GM18508 (cell line): ENCODE measurements around the gene LYPLAL1.
"Not testable (repeated sequence)": the region's sequence is repeated elsewhere in the genome, so short reads cannot be mapped to it uniquely, and the experiment has no call there.

Source experiments
- ATAC-seq: cut with Tn5 transposase; IDR thresholded peaks from one replicate; pipeline ENCODE4 v1.9.1; 2021; ENCODE audit warnings: moderate number of reproducible peaks; ENCODE audit not compliant: insufficient read depth, unreplicated experiment

LYPLAL1 gene

DNA sequence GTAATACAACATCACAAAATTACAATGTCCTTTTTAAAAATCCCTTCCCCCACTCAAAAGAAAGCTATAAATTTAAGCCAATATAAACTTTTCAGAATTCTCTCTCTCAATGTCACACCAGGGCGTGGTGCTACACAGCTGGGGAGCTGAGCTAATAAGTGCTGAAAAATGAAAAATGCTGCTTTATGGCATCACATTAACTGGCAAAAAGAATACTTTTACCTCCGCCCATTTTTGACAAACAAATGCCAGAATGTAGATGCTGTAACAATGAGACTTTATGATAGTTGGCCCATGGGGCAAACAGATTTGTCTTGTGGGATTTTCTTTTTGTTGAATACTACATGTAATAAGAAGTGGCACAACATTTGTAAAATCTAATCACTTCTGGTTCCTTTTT, 12.7 kb upstream of the LYPLAL1 start:
- ATAC-seq, result no peak

DNA sequence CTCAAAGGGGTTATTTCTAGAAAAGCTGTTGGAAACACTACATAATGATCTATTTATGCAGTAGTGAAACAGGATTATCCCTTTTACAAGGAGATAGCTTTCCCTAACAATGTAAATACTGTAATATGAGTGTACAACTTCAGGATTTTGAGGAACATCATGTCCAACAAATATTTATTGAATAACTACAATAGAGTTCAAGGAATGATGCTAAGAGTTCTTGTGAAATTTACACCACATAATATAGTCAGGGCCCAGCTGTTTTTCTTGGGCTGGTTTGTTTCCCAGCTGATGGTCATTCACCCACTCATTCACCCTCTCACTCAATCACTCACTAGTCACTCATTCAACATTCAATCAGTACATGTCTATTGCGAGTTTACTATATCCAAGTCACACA, 12.3 kb upstream of the LYPLAL1 start:
- ATAC-seq, result no peak

DNA sequence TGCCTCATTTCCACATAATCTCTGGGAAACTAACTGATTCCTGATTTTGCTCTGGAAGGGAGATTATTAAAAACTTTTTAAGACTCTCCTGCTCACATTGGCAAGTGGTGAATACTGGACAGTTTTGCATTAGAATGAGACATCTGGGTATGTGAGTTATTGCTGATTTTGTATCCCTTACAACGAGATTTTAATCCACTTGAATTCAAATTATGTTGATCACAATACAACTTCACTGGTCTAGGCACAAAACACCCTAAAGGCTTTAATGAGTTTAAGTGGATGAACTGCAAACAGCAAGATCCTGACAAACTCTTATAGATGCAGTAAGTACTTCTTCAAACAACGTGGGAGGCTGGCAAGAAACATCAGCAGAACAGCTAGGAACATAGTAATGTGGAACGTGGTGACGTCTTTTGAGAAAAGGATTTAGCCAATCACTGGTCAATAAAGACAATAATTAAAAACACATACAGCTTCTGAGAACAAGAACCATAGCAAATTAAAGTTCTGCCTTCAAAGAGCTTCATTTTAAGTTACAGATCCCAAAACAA, 10.2 kb upstream of the LYPLAL1 start:
- ATAC-seq, result no peak

DNA sequence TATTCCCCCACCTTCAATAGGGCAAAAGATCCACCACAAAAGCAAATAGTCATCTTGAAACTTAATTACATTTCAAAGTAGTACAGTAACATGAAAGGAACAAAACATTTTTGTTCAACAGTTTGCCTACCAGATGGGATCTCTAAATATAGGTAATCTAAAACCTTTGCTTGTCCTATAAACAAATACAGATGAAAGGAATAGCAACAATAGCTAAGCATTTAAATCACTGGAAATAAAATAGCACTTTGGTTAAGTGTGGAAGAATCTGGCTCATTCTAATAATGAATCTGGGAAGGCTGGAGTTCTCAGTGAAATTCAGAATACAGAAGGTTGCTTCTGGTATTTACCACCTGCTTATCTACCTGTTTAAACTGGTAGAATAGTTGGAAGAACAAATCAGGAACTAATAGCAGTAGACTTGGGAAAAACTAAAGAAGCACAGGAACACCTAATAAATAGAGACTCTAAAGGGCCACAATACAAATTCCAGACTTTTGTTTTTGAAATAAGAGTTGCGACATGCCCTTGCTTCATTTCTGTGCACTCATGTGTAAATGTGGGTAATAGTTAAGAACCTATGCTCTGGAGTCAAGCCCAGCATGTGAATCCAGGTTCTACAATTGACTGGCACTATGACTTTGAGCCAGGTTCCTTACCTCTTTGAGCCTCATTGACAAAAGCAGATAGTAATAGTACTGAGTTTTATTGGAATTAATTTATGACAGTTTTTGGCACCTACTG, 2.3 kb upstream of the LYPLAL1 start:
- ATAC-seq, result no peak

DNA sequence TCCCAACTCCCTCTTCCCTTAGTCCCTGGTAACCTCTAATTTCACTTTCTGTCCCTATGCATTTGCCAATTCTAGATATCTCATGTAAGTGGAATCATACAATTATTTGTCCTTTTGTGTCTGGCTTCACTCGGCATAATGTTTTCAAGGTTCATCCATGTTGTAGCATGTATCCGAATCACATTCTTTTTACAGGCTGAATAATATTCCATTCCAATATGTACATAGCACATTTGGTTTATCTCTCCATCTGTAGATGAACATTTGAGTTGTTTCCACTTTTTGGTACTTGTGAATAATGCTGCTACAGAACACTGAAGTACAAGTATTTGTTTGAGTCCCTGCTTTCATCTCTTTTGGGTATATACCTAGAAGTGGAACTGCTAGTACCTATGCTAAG, 857 bp upstream of the LYPLAL1 start:
- no peak for ATAC-seq

DNA sequence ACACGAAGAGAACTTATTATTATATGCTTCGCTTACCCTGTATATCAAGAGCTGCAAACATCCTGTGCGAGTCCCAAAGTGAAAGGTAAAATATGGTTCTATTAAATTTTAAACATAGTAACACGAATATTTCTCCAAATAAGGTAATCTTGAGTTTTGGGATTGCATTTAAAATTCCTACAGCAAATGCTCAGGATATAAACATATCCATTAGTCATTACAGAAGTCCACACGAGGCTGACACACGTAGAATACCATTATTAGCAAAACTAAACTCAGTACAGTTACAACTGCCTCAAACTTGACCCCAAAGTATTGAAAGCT, 282 bp upstream of the LYPLAL1 start:
- peak; percentile 44 for ATAC-seq

DNA sequence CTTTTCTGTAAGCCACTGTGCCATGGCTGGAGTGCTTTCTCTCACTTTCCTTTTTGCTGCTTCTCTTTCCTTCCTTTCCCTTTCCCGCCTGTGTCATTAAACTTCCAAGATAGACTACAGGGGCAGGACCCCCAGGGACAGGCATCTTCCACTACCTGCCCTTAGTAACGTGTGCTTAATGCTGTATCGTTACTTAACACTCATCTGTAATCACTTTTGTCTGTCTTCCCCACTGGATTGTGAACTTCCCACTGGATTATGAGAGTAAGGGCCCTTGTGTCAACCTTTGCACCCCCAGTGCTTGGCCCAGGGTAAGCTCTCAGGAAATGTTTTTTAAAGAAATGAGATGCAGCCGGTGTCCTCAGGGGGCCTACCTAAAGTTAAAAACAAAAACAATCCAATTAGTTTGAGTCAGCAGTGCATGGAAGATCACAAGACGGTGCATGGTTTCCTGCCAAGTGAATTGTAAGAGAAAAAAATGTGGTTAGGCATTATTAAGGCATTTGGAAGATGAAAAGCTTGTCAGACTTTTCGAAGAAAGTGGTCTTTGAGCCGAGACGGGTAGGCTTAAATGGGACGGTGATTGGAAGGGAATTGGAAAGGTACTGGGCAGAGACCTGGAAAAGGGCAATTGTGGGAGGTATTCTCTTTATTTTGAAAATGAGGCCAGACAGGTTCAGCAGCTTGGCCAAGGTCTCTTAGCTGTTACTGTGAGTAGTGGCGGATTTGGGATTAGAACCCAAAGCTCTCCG, 958 bp downstream of the LYPLAL1 start:
- no peak for ATAC-seq

DNA sequence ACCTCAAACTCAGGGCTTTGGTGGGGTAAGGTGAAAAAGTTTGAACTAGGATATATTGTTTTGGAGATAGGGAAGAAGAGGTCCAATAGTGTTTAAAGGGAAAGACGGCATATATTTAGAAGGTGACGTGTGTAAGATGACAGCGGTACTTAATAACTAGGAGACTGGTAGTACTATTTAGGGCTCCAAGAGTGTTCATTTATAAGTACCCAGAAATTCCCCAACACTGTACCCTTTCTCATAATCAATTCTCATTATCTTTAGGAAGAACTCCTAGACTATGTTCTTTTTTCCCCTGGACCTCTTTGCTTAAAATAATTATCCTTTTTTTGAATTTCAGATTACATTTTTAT, 1.5 kb downstream of the LYPLAL1 start:
- no peak for ATAC-seq

DNA sequence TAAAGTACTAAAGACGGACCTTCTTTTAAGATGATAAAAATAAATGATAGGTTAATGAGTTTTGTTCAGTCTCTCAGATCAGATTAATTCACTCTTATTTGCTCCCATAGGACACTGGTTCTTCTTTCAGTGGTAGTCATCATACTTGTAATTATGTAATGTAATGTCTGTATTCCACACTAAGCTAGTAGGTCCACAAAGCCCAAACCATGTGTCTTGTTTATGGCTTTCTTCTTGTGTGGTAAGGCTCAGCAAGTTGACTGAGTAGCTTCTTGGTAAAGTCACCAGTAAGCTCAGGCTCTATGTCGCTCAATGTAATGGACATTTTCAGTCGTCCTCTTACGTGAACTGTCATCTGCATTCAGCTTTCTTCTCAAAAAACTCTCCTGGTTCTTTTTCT, 2.5 kb downstream of the LYPLAL1 start:
- no peak for ATAC-seq

DNA sequence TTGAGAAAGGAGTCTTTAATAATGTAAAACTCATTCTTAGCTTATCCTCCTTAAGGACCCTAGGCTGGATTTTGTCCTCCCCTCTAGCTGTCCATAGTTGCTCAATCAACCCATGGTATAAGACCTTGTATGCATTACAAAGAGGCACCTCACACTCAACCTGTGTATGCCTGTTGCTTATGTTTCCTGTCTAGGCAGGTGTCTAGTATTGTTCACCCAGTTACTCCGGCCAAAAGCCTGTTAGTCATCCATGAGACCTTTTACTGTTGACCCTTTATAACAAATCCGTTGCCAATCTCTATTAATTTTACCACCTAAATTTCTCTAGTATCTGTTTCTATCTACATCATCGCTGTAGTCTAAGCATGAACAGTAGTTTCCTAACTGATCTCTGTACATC, 3.7 kb downstream of the LYPLAL1 start:
- ATAC-seq, result peak; percentile 27

DNA sequence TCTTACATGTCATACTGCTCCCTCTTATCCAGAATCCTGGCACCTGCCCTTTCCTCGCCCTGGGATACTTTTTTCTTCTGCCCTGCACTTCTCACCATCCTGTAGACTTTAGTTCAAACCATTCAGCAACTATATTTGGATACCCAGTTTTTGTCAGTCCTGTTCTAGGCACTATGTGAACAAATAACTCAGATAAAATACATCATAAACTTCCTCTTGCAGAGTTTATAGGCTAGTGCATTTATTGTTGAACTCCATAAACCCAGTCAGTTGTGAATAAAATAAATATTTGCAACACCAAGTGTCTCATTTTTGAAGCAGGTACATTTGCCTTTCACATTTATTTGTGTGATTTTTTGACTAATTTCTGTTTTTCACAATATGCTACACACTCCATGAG, 4.3 kb downstream of the LYPLAL1 start:
- ATAC-seq, result no peak

DNA sequence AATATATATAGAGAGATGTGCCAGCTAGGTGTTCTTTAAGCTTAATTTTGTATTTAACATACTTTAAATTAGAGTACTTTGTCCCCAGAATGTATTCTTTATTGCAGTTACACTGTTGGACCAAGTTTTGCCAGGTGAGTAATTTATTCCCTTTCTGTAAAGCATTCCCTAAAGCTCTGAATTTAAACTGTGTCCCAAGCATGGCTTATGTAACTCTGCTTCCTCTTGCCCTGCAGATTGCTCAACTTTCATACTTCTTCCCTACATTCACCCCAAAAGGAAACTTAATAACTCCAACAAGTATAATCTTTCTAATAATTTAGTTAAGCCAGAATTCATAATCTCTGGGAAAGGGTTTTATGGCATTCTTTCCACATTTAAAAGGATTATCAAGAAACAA, 5.6 kb downstream of the LYPLAL1 start:
- no peak for ATAC-seq

DNA sequence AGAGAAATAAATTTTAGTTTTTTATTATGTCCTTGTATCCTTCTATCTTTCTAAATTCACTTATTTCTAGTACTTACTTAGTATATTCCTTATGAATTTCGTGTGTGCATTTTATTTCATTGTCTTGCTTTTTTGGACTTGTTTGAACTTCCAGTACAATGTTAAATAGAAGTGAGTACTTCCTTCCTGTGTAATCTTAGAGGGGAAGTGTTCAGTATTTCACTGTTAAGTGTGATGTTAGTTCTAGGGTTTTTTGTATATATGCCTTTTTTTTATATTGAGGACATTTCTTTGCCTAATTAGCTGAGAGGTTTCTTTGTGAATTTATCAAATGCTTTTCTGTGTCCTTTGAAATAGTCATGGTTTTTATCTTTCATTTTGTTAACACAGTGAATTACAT, 10.7 kb downstream of the LYPLAL1 start:
- no peak for ATAC-seq

DNA sequence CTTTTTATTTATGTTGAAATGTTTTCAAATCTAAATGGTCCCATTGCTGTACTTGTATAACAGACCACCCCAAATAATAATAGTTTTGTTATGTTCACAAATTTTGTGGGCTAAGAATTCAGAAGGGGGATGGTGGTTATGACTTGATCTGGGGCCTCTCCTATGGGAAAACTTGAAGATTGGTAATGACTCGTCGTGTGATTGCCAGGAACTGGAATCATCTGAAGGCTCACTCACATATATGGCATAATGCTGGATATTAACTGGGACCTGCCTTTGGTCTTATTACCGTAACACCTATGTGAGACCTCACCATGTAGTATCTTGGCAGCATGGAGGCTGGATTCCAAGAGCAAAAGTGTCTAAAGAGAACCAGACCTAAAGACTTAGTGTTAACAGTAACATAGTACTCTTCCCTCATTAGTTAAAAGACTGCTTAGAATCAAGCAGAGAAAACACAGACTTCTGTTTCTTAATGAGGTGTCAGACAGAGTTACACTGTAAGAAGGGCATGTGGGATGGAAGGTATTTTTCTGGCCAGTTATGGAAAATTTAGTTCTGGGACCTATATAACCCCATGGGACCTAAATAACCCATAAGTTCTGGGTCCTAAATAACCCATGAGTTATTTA, 11.9 kb downstream of the LYPLAL1 start:
- ATAC-seq, result no peak

DNA sequence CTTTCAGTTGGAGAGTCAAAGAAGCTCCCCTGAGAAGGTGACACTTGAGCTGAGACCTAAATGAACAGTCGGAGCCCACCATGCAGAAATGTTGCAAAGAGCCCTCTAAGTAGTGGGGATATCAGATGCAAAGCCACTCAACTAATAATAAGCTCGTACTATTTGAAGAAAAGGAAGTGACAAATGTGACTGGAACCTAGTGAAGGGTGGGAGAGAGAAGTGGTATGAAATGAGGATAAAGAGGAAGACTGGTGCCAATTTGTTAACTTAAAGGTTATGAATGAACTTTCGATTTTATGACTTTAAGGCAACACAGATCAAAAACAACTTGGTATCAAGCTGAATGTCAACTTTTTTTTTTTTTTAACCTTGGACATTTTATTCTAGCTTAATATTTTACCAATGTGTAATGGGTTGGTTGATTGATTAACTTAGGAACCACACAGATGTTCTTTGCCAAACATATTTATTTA, 14.7 kb downstream of the LYPLAL1 start:
- ATAC-seq, result peak; percentile 35

DNA sequence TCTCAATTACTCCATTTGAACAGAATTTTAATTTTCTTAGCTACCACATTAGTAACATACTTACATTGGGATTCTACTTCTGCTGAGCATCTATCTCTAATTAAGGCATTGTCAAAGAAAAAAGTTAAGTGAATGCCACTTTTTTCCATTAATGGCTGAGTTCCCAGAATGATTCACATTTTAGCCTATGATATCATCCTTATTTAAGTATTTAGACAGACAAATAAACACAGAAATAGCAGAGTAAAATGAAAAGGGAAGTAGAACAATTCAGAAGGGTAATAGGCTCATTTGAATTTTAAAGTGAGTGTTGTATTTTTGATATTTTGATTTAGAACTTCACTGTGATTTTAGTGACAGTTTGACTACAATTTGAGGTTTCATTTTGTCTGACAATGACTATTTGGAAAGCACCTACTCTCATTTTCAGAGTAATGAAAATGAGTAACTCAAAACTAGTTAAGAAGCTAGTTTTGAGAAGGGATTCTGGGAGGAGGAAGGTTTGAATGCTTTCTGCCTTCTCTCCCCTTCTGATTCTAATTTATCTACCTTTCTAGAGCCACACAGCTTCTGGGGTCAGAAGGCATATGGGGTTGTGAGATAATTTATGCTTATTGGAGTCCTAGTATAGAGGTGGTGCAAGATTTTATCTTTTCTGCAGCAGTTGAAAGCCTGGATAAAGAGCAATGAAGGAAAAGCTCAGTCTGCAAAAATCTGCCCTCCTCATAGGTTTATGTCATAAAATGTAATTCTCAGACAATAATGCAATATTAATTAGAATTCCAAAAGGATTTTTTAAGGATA, 15.5 kb downstream of the LYPLAL1 start:
- peak; percentile 60 for ATAC-seq

DNA sequence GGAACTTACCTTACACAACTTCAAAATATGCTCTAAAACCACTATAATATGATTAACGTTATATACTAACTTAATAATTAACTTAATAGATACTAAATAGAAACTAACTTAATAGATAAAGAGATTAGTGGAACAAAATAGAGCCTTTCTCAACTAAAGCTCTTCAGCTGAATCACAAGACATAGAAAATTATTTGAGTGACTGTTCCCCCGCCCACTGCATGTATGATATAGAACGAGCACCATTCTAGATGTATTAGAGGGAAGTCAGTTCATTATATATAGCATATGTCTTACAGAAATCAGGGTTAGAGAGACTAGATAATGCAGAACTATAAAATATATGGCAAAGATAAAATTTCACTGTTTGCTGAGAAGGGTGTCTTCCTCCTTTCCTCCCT, 16.3 kb downstream of the LYPLAL1 start:
- ATAC-seq, result no peak

DNA sequence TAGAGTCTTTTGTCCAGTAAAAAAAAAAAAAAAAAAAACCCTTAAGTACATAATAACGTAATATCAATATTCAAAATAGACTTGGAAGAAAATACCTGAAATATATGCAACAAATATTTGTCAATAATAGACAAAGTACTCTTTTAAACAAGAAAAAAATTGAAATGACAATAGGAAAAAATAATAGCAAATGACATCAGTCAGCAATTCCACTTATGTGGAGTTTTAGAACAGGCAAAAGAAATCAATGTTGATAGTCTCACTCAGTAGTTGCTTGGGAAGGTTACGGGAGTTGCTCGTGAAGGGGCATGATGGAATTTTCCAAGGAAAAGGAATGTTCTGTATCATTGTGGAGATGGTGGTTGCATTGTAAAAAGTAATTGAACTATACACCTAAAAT, 16.9 kb downstream of the LYPLAL1 start:
- no peak for ATAC-seq

DNA sequence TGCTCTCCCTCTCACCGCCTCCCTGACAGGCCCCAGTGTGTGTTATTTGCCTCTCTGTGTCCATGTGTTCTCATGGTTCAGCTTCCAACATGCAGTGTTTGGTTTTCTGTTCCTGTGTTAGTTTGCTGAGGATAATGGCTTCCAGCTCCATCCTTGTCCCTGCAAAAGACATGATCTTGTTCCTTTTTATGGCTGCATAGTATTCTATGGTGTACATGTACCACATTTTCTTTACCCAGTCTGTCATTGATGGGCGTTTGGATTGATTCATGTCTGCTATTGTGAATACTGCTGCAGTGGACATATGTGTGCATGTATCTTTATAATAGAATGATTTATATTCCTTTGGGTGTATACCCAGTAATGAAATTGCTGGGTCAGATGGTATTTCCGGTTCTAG, 22.2 kb downstream of the LYPLAL1 start:
- ATAC-seq, result not testable (repeated sequence)

DNA sequence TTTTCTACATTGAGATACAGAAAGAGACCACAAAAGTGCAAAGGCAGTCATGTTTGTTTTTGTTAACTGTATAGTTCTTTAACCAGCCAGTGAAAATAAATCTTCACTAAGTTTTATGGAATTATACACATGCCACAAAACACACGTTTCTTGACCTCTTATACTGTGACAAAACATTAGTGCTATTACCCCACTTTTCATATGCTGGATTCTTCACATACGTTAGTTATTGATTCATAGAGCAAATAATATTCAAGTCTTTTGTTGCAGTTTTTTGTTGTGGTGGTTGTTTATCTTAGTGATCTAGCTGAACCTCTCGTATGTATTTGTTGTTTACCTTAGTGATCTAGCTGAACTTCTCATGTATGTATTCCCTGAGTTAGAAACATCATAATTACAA, 28.0 kb downstream of the LYPLAL1 start:
- ATAC-seq, result no peak

DNA sequence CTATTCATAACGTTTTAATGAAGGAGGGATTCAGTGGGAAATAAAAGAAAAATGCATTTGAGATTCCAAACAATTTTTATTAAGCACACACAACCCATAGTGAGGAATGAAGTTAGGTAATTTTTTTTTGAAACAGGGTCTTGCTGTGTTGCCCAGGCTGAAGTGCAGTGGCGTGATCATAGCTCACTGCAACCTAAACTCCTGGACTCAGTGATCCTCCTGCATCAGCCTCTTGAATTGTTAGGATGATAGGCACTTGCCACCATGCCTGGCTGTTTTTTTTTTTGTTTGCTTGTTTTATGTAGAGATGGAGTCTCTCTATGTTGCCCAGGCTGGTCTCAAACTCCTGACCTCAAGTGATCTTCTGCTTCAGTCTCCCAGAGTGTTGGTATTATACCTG, 28.9 kb downstream of the LYPLAL1 start:
- no peak for ATAC-seq
